HL-60 (cell line): ENCODE results near the gene ALG5.

ENCODE experiments used
- DNase-seq, 2 experiments: peaks; one replicate each; pipeline ENCODE4 v3.0.0-alpha.2; 2010 to 2020; ENCODE audit warnings: low read depth in 1 of 2, low spot score in 1 of 2
- H3K27ac ChIP-seq: fragments of 250-450 bp; sonication (Bioruptor Pico); replicated peaks from 2 replicates; pipeline ENCODE4 v1.5.1; 2020; ENCODE audit warnings: mild to moderate bottlenecking, moderate library complexity
- H3K27me3 ChIP-seq: fragments of 250-450 bp; sonication (Bioruptor Pico); 2 replicates; pipeline ENCODE4 v1.5.1; 2021; ENCODE audit warnings: mild to moderate bottlenecking, moderate library complexity; ENCODE audit not compliant: insufficient read depth, poor library complexity, severe bottlenecking
- H3K4me3 ChIP-seq: replicated peaks from 2 replicates; pipeline ENCODE4 v1.5.1; 2011; ENCODE audit warnings: mild to moderate bottlenecking, control low read depth, low read length; ENCODE audit not compliant: insufficient read depth
- GABPA ChIP-seq: IDR thresholded peaks from 2 replicates; pipeline ENCODE4 v1.6.1; 2012; ENCODE audit warnings: low read depth
- POLR2AphosphoS5 ChIP-seq: IDR thresholded peaks from 2 replicates; pipeline ENCODE4 v1.6.1; 2012; ENCODE audit warnings: low read depth
- SPI1 ChIP-seq: IDR thresholded peaks from 2 replicates; pipeline ENCODE4 v1.6.1; 2012; ENCODE audit warnings: low read depth, mild to moderate bottlenecking, borderline replicate concordance
- TF ChIP-seq, protein P1 (sequence below): IDR thresholded peaks from 2 replicates; pipeline ENCODE4 v1.6.1; 2012; ENCODE audit warnings: low read depth; ENCODE audit not compliant: insufficient replicate concordance
- TF ChIP-seq, protein P2 (sequence below): IDR thresholded peaks from one replicate; pipeline ENCODE4 v1.5.1; 2011; ENCODE audit warnings: low read length, control low read depth, inconsistent platforms; ENCODE audit not compliant: insufficient read depth

Gene ALG5

GRCh38 chr13:36921631-36922301, 77.4 kb downstream of the ALG5 start:
- H3K27me3 ChIP-seq = peaks cover 22% of the 10 kb centered on the region
- DNase-seq = no peak
- no peak overlapping the region for H3K4me3 ChIP-seq
- no peak overlapping the region for H3K27ac ChIP-seq
- TF ChIP-seq SPI1 (no peak), GABPA (no peak), POLR2AphosphoS5 (no peak)
- TF ChIP-seq, protein P1, sequence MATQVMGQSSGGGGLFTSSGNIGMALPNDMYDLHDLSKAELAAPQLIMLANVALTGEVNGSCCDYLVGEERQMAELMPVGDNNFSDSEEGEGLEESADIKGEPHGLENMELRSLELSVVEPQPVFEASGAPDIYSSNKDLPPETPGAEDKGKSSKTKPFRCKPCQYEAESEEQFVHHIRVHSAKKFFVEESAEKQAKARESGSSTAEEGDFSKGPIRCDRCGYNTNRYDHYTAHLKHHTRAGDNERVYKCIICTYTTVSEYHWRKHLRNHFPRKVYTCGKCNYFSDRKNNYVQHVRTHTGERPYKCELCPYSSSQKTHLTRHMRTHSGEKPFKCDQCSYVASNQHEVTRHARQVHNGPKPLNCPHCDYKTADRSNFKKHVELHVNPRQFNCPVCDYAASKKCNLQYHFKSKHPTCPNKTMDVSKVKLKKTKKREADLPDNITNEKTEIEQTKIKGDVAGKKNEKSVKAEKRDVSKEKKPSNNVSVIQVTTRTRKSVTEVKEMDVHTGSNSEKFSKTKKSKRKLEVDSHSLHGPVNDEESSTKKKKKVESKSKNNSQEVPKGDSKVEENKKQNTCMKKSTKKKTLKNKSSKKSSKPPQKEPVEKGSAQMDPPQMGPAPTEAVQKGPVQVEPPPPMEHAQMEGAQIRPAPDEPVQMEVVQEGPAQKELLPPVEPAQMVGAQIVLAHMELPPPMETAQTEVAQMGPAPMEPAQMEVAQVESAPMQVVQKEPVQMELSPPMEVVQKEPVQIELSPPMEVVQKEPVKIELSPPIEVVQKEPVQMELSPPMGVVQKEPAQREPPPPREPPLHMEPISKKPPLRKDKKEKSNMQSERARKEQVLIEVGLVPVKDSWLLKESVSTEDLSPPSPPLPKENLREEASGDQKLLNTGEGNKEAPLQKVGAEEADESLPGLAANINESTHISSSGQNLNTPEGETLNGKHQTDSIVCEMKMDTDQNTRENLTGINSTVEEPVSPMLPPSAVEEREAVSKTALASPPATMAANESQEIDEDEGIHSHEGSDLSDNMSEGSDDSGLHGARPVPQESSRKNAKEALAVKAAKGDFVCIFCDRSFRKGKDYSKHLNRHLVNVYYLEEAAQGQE = no peak
- TF ChIP-seq, protein P2, sequence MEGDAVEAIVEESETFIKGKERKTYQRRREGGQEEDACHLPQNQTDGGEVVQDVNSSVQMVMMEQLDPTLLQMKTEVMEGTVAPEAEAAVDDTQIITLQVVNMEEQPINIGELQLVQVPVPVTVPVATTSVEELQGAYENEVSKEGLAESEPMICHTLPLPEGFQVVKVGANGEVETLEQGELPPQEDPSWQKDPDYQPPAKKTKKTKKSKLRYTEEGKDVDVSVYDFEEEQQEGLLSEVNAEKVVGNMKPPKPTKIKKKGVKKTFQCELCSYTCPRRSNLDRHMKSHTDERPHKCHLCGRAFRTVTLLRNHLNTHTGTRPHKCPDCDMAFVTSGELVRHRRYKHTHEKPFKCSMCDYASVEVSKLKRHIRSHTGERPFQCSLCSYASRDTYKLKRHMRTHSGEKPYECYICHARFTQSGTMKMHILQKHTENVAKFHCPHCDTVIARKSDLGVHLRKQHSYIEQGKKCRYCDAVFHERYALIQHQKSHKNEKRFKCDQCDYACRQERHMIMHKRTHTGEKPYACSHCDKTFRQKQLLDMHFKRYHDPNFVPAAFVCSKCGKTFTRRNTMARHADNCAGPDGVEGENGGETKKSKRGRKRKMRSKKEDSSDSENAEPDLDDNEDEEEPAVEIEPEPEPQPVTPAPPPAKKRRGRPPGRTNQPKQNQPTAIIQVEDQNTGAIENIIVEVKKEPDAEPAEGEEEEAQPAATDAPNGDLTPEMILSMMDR = no peak

GRCh38 chr13:36920616-36921185, 78.4 kb downstream of the ALG5 start:
- Histone ChIP-seq H3K27ac (no peak overlapping the region), H3K4me3 (no peak overlapping the region), H3K27me3 (peaks cover 24% of the 10 kb centered on the region)
- DNase-seq = no peak
- TF ChIP-seq SPI1 (no peak), POLR2AphosphoS5 (no peak), GABPA (no peak)
- TF ChIP-seq, protein P1 = no peak
- TF ChIP-seq, protein P2 = no peak

DNA sequence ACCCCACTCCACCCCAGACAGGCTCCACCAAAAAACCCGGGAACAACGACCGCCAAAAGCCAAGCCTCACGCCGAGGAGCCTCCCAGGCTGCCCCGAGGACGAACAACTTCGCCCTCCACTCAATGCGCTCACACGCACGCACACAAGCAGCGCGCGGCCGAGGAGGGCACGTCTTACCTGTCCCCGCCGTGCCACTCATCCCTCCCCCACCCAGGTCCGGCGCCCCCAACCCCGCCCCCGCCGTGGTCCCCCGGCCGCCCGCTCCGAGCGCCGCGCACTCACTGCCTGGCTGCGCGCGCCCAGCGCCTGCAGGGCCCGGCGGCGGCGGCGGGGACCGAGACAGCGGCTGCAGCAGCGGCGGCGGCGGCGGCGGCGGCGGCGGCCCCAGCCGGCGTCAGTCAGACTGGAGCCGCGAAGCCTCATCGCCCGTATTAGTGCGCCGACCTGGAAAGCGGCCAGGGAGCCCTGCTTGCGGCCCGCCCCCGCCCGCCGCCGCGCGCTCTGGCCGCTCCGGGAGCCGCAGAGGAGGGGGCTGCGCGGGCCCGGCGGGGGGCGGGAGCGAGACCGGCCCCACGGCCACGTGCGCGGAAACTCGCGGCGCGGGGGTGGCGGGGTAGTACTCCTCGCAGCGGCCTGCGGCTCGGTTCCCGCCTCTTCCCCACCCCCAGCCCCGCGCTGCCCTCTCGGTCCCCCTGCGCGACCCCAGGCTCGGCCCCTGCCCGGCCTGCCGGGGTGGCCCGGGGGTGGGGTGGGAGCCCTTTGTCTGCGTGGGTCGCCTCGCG, 79.1 kb downstream of the ALG5 start, which contains the start of gene SMAD9:
SMAD9 (minus strand) TSS at position 406 of the 783 bp plus-strand sequence. CDS start 40,549 bp downstream, outside the sequence.
- Histone ChIP-seq H3K4me3 (peak within 1 kb of the TSS; percentile 39), H3K27ac (no peak within 1 kb of the TSS), H3K27me3 (peaks cover 27% of the 10 kb centered on the region)
- peak; percentile 27 to 41 for DNase-seq
- TF ChIP-seq, protein P1 = no peak
- TF ChIP-seq, protein P2 = no peak
- TF ChIP-seq GABPA = no peak
- TF ChIP-seq SPI1 = no peak
- TF ChIP-seq POLR2AphosphoS5 = no peak
